ENCODE measurements around the gene SH3BP2. TPM values are rescaled to one million over a fixed set of nuclear protein-coding genes. Genes with fewer than 3 reads are reported as not detected.

The SH3BP2 gene
- total RNA-seq, 4 donors from 2014 or later: 92.6 to 301 (median 117) TPM

- peak overlapping the region; percentile 78 to 84 (median 83) for H3K27ac ChIP-seq
- peaks cover 39 to 65% (median 57%) of the 10 kb centered on the region in 4 donors for H3K4me1 ChIP-seq
- DNase-seq: peak; percentile 54
- H3K4me3 ChIP-seq: peak overlapping the region; percentile 62 to 88 (median 69)
- H3K27me3 ChIP-seq: no peaks in the 10 kb centered on the region
- 31 to 60% methylated on average over 1 to 16 of the region's 34 CpGs for WGBS, 2 donors (ENCODE audit: low coverage in 1 of 2)
- no peak for TF ChIP-seq EP300 (IDR thresholded peaks at IDR 0.05; ENCODE audit: low read depth)
- TF ChIP-seq CTCF (IDR thresholded peaks at IDR 0.05): no peak
- no peak for TF ChIP-seq POLR2A (IDR thresholded peaks at IDR 0.05)
- TF ChIP-seq POLR2AphosphoS5 (IDR thresholded peaks at IDR 0.05): no peak
- in situ Hi-C loops (cut with MboI; ENCODE audit: low pct_ligation_motif_present in 1 of 4, low pct_unique_long_range_greater_than_20kb in 1 of 4, low sequenced_read_pairs in 3 of 4) (no loop called here), intact Hi-C loops (cut with DNase I; ENCODE audit: low total_unique reads) (no loop called here)
- H3K9me3 ChIP-seq: no peaks in the 10 kb centered on the region
- H3K36me3 ChIP-seq: no peaks in the 10 kb centered on the region
Measured at GRCh38 chr4:2793586-2794485, 951 bp downstream of the SH3BP2 start.

GRCh38 chr4:2794486-2795299, 1.8 kb downstream of the SH3BP2 start:
- peaks cover 48 to 73% (median 66%) of the 10 kb centered on the region in 4 donors for H3K4me1 ChIP-seq
- WGBS, 2 donors (ENCODE audit: low coverage in 1 of 2): 38% methylated on average over 11 of the region's 11 CpGs; no CpG with 5 or more reads in 1 of the 2 donors
- no peaks in the 10 kb centered on the region for H3K9me3 ChIP-seq
- in situ Hi-C loops (cut with MboI; ENCODE audit: low pct_ligation_motif_present in 1 of 4, low pct_unique_long_range_greater_than_20kb in 1 of 4, low sequenced_read_pairs in 3 of 4): no loop called here
- TF ChIP-seq POLR2AphosphoS5 (IDR thresholded peaks at IDR 0.05) (peak in 1 of 3 donors; percentile 12), CTCF (IDR thresholded peaks at IDR 0.05) (no peak)
- H3K36me3 ChIP-seq: no peaks in the 10 kb centered on the region
- H3K27ac ChIP-seq: peak overlapping the region; percentile 78 to 84 (median 83)
- intact Hi-C loops (cut with DNase I; ENCODE audit: low total_unique reads): no loop called here
- H3K27me3 ChIP-seq: no peaks in the 10 kb centered on the region
- peak; percentile 58 for DNase-seq
- peak overlapping the region in 2 of 4 donors; percentile 62 to 65 for H3K4me3 ChIP-seq

- no peak overlapping the region for H3K4me3 ChIP-seq
Measured at GRCh38 chr4:2795300-2795892, 2.5 kb downstream of the SH3BP2 start.

More at GRCh38 chr4:2795300-2795892, 2.5 kb downstream of the SH3BP2 start:
- in situ Hi-C loops (cut with MboI; ENCODE audit: low pct_ligation_motif_present in 1 of 4, low pct_unique_long_range_greater_than_20kb in 1 of 4, low sequenced_read_pairs in 3 of 4) (no loop called here), intact Hi-C loops (cut with DNase I; ENCODE audit: low total_unique reads) (no loop called here)
- Histone ChIP-seq H3K4me1 (peaks cover 50 to 80% (median 71%) of the 10 kb centered on the region in 4 donors), H3K9me3 (no peaks in the 10 kb centered on the region), H3K27me3 (no peaks in the 10 kb centered on the region), H3K27ac (peak overlapping the region; percentile 78 to 84 (median 83)), H3K36me3 (no peaks in the 10 kb centered on the region)
- peak; percentile 13 for DNase-seq
- WGBS, 2 donors (ENCODE audit: low coverage in 1 of 2): 86 to 93% methylated on average over 3 to 17 of the region's 17 CpGs
- TF ChIP-seq CTCF (IDR thresholded peaks at IDR 0.05): no peak
- no peak for TF ChIP-seq EP300 (IDR thresholded peaks at IDR 0.05; ENCODE audit: low read depth)
- no peak for TF ChIP-seq POLR2A (IDR thresholded peaks at IDR 0.05)
- no peak for TF ChIP-seq POLR2AphosphoS5 (IDR thresholded peaks at IDR 0.05)

Data from transverse colon (tissue), 4 donors.